K562 (cell line): Measurements from ENCODE around the gene RACGAP1. TPM values are rescaled to one million over a fixed set of nuclear protein-coding genes. Genes with fewer than 3 reads are reported as not detected.

ENCODE experiments used
- ATF7 ChIP-seq: fragments of 450-650 bp; IDR thresholded peaks from 2 replicates; pipeline ENCODE4 v1.7.1; 2014; ENCODE audit warnings: mild to moderate bottlenecking, moderate library complexity
- BCLAF1 ChIP-seq, 2 experiments: fragments of 450-650 bp in 1 of 2; IDR thresholded peaks; 2 replicates each; pipeline ENCODE4 v1.6.1; 2011 to 2017; ENCODE audit warnings: low read depth in 2 of 2, antibody characterized with exemption in 1 of 2, borderline replicate concordance in 1 of 2, low read length in 1 of 2, mild to moderate bottlenecking in 1 of 2, mixed read lengths in 1 of 2; ENCODE audit not compliant: control insufficient read depth in 1 of 2
- FOXJ3 ChIP-seq: sonication (generic); formaldehyde crosslinking; IDR thresholded peaks from 2 replicates; pipeline ENCODE4 v1.4.0; 2020; ENCODE audit warnings: mild to moderate bottlenecking, missing genetic modification reagents
- FUS ChIP-seq: fragments of 200-400 bp; formaldehyde crosslinking; optimal IDR thresholded peaks from 2 replicates; pipeline ENCODE3; 2017; ENCODE audit warnings: low read depth, low read length
- HNRNPH1 ChIP-seq: fragments of 200-400 bp; formaldehyde crosslinking; optimal IDR thresholded peaks from 2 replicates; pipeline ENCODE3; 2017; ENCODE audit warnings: low read depth, mild to moderate bottlenecking, low read length, moderate library complexity
- MCM5 ChIP-seq: fragments of 450-650 bp; IDR thresholded peaks from 2 replicates; pipeline ENCODE4 v1.6.1; 2016; ENCODE audit warnings: low read depth
- RBM14 ChIP-seq: fragments of 200-400 bp; formaldehyde crosslinking; IDR thresholded peaks from 2 replicates; pipeline ENCODE4 v1.6.1; 2018; ENCODE audit warnings: low read depth, mild to moderate bottlenecking, low read length, moderate library complexity, borderline replicate concordance; ENCODE audit not compliant: insufficient read depth
- RBM39 ChIP-seq: fragments of 200-400 bp; formaldehyde crosslinking; optimal IDR thresholded peaks from 2 replicates; pipeline ENCODE3; 2018; ENCODE audit warnings: low read depth, low read length
- SIX5 ChIP-seq, 2 experiments: IDR thresholded peaks; 2 replicates each; pipeline ENCODE4 v1.6.1; 2011; ENCODE audit warnings: low read length in 2 of 2, borderline replicate concordance in 1 of 2, low read depth in 1 of 2, mild to moderate bottlenecking in 1 of 2, moderate library complexity in 1 of 2; ENCODE audit not compliant: insufficient read depth in 1 of 2
- YY1 ChIP-seq, 3 experiments: IDR thresholded peaks; 2 replicates each; pipeline ENCODE4 v1.6.1; 2011; ENCODE audit warnings: low read length in 2 of 3, mild to moderate bottlenecking in 2 of 3, moderate library complexity in 2 of 3, borderline replicate concordance in 1 of 3, control low read depth in 1 of 3, low read depth in 1 of 3; ENCODE audit not compliant: insufficient read depth in 3 of 3, insufficient replicate concordance in 2 of 3, control insufficient read depth in 1 of 3, insufficient read length in 1 of 3; ENCODE audit errors: extremely low read depth in 1 of 3
- ZC3H11A ChIP-seq: IDR thresholded peaks from 2 replicates; pipeline ENCODE4 v1.6.1; 2012; ENCODE audit warnings: low read depth, low read length, improper control_type of control experiment
- ZKSCAN3 ChIP-seq: fragments of 250-450 bp; sonication (Bioruptor Pico); IDR thresholded peaks from 2 replicates; pipeline ENCODE4 v1.4.0; 2020
- ZNF217 ChIP-seq: sonication (generic); formaldehyde crosslinking; IDR thresholded peaks from 2 replicates; pipeline ENCODE4 v1.8.0; 2022; ENCODE audit warnings: mild to moderate bottlenecking, missing genetic modification reagents
- ZNF551 ChIP-seq: fragments of 250-450 bp; sonication (Bioruptor Pico); IDR thresholded peaks from 2 replicates; pipeline ENCODE4 v1.5.0; 2021; ENCODE audit warnings: mild to moderate bottlenecking, moderate library complexity
- polyA plus RNA-seq, 8 experiments: library from polyadenylated mRNA; depleted of rRNA in 4 of 8; stranded (reverse) in 5 of 8; unstranded in 3 of 8; fragments of >200 nt; fragmentation: Nextera tagmentation in 2 of 8; fragmentation: Illumina TruSeq in 1 of 8; extraction: Ambion mirVana in 2 of 8; extraction: Trizol in 1 of 8; gene quantifications; 2 replicates each; pipeline versions ENCODE4 v1.2.1 to v1.2.3, GENCODE V29; 2011 to 2014; ENCODE audit warnings: inconsistent platforms in 1 of 8, missing spikeins in 1 of 8
- total RNA-seq, 7 experiments: library from RNA; depleted of rRNA in 6 of 7; stranded (reverse); fragments of >200 nt in 6 of 7; fragmentation: Illumina TruSeq in 2 of 7; extraction: Trizol in 2 of 7; gene quantifications; 2 replicates each; pipeline versions ENCODE4 v1.2.1 to v1.2.3, GENCODE V29; 2011 to 2021; ENCODE audit warnings: low replicate concordance in 1 of 7
- TF ChIP-seq, protein P1 (sequence below): fragments of 250-450 bp; sonication (Bioruptor Pico); IDR thresholded peaks from 2 replicates; pipeline ENCODE4 v1.4.0; 2020; ENCODE audit warnings: mild to moderate bottlenecking, moderate library complexity
- TF ChIP-seq, protein P2 (sequence below): sonication (generic); formaldehyde crosslinking; IDR thresholded peaks from 2 replicates; pipeline ENCODE4 v1.8.0; 2023; ENCODE audit warnings: mild to moderate bottlenecking, missing genetic modification reagents
- TF ChIP-seq, protein P3 (sequence below): sonication (generic); formaldehyde crosslinking; IDR thresholded peaks from 2 replicates; pipeline ENCODE4 v1.8.0; 2022; ENCODE audit warnings: mild to moderate bottlenecking, missing genetic modification reagents

The RACGAP1 gene
- total and polyA plus RNA-seq, 9 of the 15 experiments (the other 6 are each of a cell fraction or from before 2014, with no cell fraction given), result 56.4 to 92.9 (median 71.8) TPM

GRCh38 chr12:50025187-50026059 is at the start of gene RACGAP1 (continued):
- no peak for TF ChIP-seq RBM39
- no peak for TF ChIP-seq ZC3H11A
- TF ChIP-seq ATF7, result peak; percentile 94
- no peak for TF ChIP-seq ZKSCAN3 (CRISPR knock-in tag)
- TF ChIP-seq BCLAF1 (IDR thresholded peaks at IDR 0.05; ENCODE audit: borderline replicate concordance in 1 of 2, control insufficient read depth in 1 of 2, low read depth in 2 of 2, low read length in 1 of 2), result no peak
- TF ChIP-seq HNRNPH1, result no peak
- no peak for TF ChIP-seq FOXJ3 (CRISPR knock-in tag)
- no peak for TF ChIP-seq ZNF217
- TF ChIP-seq RBM14, result no peak
- TF ChIP-seq FUS, result no peak
- TF ChIP-seq YY1 (IDR thresholded peaks at IDR 0.05; ENCODE audit: borderline replicate concordance in 1 of 3, control insufficient read depth in 1 of 3, extremely low read depth in 1 of 3, insufficient read depth in 3 of 3, insufficient read length in 1 of 3, insufficient replicate concordance in 2 of 3, low read depth in 1 of 3, low read length in 2 of 3), result peak; percentile 97 to 99 (median 99)
- TF ChIP-seq, protein P1, sequence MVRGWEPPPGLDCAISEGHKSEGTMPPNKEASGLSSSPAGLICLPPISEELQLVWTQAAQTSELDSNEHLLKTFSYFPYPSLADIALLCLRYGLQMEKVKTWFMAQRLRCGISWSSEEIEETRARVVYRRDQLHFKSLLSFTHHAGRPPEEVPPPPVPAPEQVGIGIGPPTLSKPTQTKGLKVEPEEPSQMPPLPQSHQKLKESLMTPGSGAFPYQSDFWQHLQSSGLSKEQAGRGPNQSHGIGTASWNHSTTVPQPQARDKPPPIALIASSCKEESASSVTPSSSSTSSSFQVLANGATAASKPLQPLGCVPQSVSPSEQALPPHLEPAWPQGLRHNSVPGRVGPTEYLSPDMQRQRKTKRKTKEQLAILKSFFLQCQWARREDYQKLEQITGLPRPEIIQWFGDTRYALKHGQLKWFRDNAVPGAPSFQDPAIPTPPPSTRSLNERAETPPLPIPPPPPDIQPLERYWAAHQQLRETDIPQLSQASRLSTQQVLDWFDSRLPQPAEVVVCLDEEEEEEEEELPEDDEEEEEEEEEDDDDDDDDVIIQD (CRISPR knock-in tag), result no peak
- TF ChIP-seq, protein P2, sequence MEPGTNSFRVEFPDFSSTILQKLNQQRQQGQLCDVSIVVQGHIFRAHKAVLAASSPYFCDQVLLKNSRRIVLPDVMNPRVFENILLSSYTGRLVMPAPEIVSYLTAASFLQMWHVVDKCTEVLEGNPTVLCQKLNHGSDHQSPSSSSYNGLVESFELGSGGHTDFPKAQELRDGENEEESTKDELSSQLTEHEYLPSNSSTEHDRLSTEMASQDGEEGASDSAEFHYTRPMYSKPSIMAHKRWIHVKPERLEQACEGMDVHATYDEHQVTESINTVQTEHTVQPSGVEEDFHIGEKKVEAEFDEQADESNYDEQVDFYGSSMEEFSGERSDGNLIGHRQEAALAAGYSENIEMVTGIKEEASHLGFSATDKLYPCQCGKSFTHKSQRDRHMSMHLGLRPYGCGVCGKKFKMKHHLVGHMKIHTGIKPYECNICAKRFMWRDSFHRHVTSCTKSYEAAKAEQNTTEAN (CRISPR knock-in tag), result no peak
- no peak for TF ChIP-seq ZNF551
- TF ChIP-seq, protein P3, sequence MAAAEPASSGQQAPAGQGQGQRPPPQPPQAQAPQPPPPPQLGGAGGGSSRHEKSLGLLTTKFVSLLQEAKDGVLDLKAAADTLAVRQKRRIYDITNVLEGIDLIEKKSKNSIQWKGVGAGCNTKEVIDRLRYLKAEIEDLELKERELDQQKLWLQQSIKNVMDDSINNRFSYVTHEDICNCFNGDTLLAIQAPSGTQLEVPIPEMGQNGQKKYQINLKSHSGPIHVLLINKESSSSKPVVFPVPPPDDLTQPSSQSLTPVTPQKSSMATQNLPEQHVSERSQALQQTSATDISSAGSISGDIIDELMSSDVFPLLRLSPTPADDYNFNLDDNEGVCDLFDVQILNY (CRISPR knock-in tag), result peak; percentile 43; the same call in 1 of the 2 replicates
- TF ChIP-seq MCM5, result no peak
- peak; percentile 73 to 75 for TF ChIP-seq SIX5 (IDR thresholded peaks at IDR 0.05; ENCODE audit: borderline replicate concordance in 1 of 2, insufficient read depth in 1 of 2, low read depth in 1 of 2, low read length in 2 of 2)
